HG03432 (cell line): Measurements from ENCODE around the gene SCFD2.

Source experiments
- ATAC-seq: cut with Tn5 transposase; IDR thresholded peaks from one replicate; pipeline ENCODE4 v1.9.1; 2021; ENCODE audit warnings: mild to moderate bottlenecking, moderate library complexity; ENCODE audit not compliant: unreplicated experiment

SCFD2 gene

GRCh38 chr4:52964561-52965101 lies 401.2 kb downstream of the SCFD2 start:
- ATAC-seq, result no peak

DNA sequence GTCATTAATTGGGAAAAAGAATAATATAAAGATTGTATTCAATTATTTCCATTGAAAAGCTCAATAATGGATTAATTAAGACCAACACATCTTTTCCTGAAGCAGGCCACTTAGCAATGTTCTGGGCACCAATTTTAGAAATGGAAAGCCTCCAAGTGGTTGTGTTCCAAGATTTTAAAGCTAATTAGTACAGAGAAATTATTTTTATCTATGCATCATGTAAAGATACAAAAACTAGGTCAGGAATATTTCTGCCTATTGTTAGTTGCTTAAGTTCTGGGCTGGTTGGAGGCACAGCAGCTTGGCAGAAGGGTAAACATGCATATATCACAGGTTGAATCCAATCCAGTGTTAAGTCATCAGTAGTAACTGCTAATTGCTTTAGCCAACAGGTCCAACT lies 401.9 kb downstream of the SCFD2 start:
- ATAC-seq, result no peak

DNA sequence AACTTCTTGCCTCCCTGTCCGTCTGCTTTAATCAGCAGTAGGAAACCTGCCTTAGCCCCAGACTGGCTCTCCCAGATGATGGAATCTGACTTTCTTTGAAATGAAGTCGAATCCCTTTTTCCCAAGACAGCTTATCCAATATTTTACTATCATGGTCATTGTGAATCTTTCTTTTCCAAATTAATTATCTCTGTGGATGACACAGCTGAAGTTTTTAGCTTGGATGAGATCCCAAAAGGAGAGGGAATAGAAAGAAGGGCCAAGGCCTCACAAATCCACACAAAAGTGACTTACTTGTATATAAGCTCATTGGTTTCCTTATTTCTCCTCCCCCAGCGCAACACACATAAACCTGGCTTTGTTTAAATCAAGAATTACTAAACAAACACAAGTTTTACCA lies 403.1 kb downstream of the SCFD2 start:
- ATAC-seq, result no peak

DNA sequence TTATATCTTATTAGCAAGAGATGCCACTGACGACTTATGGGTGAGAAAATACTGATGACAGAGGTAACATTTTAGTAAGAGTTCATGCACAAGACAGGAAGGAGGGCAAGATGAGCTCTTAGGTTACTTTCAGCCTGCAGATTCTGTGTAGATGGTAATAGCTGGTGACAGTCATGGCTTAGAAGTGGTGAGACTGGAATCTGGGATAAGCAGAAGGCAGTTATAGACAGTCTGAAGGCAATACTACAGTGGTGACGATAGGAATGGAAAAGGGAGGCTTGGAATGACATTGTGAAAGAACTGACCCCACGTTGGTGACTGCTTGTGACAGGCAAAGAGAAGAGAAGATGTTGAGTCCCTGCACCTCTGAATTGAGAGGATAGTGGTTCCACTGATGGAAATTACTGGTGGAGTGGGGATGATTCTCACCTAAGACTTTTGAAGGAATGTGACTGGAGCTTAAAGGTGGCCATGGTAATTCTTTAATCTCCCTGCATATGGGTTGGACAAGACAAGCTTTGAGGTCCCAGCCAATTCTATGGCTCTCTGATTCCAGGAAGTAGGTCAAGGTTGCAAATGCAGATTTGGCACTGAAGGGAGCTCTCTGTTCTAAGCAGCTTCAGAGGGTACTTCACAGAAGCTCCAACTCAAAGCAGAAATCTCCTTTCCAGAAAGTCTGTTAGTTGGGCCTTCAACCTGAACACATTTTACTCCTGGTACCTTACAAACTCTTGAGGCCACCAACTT lies 404.0 kb downstream of the SCFD2 start:
- no peak for ATAC-seq

- no peak for ATAC-seq
These were observed 406.3 kb downstream of the SCFD2 start for GRCh38 chr4:52959541-52959940.

DNA sequence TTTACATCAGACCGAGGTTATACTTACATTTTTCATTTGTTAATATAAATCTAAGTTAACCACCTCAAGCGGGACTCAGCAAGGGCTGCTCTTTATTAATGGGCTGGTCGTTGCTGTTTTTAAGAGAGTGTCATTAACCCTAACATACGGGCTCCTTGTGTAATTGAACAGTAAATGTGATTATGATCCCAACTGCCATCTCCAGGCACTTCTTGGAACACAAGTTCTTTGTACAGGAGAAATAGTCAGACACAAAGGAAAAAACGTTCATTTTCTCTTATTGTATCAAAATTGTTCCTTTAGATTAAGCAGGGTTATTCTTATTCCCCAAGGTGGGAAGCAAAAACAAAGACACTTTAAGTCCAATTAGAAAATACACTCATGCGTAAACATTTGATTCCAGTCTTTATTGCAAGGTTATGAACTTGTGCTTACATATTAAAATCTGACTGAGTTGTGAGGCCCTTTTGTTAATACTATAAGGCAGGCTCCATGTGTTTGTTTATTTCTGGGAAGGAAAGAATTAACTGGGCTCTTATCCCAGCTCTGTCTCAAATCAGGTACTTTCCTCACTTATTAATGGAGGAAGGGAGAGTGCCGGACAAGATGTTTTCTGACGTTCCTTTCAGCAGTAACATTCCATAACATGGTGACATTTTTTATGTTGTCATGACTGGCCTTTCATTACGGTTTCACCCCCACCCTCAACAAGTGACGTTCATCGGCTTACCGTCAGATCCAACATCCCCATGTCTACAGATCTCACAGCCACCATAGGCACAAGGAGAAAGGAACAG lies 407.8 kb downstream of the SCFD2 start:
- ATAC-seq, result no peak

DNA sequence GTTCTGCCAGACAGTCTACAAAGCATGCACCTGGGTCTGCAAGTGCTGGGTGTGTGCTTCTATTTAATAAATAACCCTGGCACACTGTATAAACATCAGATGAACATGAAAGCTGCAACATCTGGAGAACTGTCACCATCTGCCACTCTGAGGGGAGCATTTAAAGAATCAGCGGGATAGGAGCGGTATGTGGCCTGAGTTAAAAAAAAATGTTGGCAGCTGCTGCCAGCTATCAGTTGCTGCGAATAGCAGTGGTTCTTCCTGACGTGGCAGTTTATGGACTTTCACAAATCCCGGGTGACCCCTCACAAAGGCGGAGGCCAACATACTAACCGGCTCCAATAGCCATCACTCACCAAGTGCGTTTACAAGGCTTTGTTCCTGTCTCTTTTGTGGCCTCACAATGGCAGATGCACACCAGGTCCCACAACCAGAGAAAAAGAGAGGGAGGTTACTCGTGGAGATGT lies 408.6 kb downstream of the SCFD2 start:
- ATAC-seq, result no peak

DNA sequence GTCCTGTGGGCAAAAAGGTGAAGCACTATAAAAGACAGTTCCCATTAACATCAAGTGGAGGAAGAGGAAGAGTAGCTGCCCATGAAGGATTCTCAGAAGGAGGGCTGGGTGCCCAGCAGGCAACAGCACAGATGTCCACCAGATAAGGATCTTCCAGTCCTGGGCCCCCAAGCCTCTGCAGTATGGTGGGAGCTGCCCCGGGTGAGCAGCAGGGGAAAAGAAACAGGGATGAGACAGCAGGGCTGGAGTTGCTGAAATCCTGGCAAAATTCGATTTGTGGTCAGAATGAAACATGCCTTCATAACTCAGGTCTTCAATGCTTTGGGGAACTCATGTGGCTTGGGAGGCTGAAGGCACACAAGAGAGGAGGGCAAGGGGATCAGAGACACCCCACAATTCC lies 409.2 kb downstream of the SCFD2 start:
- ATAC-seq, result no peak

- ATAC-seq, result no peak
These were observed 411.2 kb downstream of the SCFD2 start for GRCh38 chr4:52954560-52955170.

GRCh38 chr4:52952540-52952939 lies 413.3 kb downstream of the SCFD2 start:
- ATAC-seq, result no peak

GRCh38 chr4:52951016-52951415 lies 414.8 kb downstream of the SCFD2 start:
- no peak for ATAC-seq

- ATAC-seq, result no peak
These were observed 415.6 kb downstream of the SCFD2 start for GRCh38 chr4:52950226-52950625.

DNA sequence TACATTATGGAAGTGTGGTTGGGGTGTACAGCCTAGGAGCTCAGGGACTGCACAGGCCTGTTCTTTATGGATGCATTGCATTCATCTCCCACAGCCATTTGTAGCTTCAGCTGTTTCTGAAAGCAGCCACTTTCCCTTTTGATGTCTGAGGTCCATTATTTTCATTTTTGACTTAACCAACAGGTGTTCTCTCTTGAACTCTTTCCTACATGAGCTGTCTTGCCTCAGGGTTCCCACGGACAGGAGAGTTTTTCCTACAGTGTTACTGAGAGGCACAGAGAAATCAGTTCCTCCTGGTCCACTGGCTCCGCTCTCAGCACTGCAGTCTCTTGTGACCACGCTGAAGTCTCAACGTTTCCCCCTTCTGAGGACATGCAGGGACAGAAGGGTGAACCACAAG lies 416.5 kb downstream of the SCFD2 start:
- no peak for ATAC-seq

DNA sequence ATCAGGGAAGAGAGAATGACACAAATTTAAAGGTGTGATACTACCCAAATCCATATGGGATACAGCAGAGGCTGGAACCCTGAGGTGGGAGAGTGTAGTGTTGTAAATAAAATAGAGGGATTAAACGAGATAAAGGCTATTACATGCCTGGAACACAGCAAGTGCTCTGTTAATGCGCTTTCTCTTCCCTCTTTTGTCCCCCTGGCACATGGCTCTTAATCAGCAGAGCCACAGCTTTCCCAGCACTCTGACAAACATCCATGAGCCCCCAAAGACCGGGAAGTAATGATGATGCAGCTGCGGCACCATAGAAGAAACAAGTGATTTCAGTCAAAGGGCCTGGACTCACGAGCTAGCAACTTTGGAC lies 417.8 kb downstream of the SCFD2 start:
- no peak for ATAC-seq

DNA sequence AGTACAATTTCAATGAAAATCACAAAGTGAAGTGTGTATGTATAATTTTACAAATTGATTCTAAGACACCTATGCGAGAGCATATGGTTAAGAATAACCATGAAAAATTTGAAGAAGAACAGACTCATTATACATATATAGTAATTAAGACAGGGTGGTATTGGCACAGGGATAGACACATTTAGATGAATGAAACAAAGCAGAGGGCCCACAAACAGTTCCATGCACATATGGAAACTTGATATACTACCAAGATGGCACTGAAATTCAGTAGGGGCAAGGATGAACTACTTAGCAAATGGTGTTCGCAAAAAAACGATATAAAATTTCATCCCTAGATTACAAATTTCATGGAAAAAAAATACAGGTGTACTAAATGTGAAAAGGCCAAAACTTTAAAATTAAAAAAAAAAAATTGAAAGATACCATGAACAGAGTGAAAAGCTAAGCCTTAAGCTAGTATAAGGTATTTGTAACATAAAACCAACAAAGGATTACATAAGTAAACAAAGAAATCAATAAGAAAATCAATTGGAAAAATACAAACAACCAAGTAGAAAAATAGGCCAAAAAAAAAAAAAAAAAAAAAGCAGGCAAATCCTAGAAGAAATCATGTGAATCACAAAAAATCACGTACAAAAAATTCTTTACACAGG lies 418.3 kb downstream of the SCFD2 start:
- ATAC-seq, result no peak

- ATAC-seq, result no peak
These were observed 419.0 kb downstream of the SCFD2 start for GRCh38 chr4:52946855-52947254.

GRCh38 chr4:52945982-52946381 lies 419.9 kb downstream of the SCFD2 start:
- no peak for ATAC-seq

DNA sequence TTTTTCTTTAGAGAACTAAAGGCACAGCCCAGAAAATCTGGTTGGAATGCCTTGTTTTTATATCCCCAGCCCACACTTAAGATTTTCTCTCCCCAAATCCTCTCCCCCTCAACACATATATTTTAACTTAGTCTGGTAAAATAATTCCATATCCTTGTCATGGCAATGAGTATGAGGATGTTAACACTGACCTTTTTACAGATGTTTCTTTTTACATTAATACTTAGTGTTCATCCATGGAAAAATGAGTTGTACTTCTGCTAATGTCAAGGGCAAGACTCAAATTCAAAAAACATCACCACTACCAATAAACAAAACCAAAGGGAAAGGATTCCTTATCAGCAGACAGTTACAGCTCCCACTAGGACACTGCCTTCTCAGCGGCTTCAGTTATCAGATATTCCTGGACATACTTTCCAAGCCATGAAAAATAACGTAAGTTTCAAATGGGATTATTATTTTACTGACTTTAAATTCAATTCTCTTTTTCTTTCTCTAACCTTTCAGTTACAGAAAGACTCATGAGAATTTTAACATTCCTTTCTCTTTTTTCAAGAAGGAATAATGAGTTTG lies 420.4 kb downstream of the SCFD2 start:
- ATAC-seq, result no peak

DNA sequence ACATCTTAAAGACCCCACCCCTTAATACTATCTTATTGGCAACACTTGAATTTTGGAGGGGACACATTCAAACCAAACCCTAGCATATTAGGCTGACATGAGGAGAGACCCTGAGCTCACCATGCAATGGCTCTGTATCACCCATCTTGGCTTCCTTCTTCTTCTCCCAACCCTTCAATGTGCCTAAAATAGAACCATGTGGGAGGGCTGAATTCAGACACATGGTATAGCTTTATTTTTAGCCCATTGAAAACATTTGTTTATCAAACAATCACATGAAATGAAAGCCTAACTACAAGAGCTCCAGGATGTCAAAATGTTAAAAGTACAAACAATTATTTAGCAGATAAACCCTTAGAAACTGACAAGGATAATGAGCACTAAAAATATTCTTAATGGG lies 422.2 kb downstream of the SCFD2 start:
- ATAC-seq, result no peak

GRCh38 chr4:52942936-52943335 lies 422.9 kb downstream of the SCFD2 start:
- ATAC-seq, result no peak

DNA sequence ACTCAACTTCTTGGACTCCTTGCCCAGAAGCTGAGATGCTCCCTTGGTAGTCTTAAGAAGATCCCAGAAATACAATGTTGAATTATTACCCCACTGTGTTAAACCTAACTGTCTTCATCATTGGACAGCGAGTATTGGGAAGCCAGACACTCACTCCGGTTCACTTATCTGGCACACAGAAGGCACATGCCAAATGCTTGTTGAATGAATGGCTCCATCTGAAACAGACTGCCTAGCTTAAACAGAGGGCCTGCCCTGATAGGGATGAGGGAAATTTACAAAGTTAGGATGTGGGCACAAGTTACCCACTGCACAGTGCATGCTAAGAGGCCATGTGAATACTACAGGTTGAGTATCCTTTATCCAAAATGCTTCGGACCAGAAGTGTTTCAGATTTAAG lies 424.4 kb downstream of the SCFD2 start:
- no peak for ATAC-seq
